HepG2 (cell line): ENCODE data around the gene PHRF1. TPM values are rescaled to one million over a fixed set of nuclear protein-coding genes. Genes with fewer than 3 reads are reported as not detected.

Source experiments
- ATAD3A ChIP-seq: sonication (generic); formaldehyde crosslinking; IDR thresholded peaks from 2 replicates; pipeline ENCODE4 v1.4.0; 2020; ENCODE audit warnings: missing genetic modification reagents
- EZH2 ChIP-seq: conservative IDR thresholded peaks from 2 replicates; pipeline ENCODE4 v1.6.1; 2012; ENCODE audit warnings: mild to moderate bottlenecking, low read depth, low read length, moderate library complexity
- GRHL1 ChIP-seq: sonication (generic); formaldehyde crosslinking; conservative IDR thresholded peaks from 2 replicates; pipeline ENCODE4 v1.8.0; 2022; ENCODE audit warnings: missing genetic modification reagents
- KDM1A ChIP-seq: IDR thresholded peaks from 2 replicates; pipeline ENCODE4 v1.6.1; 2016; ENCODE audit warnings: missing compliant biosample characterization
- MAFK ChIP-seq, 2 experiments: IDR thresholded peaks in 1 of 2; conservative IDR thresholded peaks in 1 of 2; 2 replicates each; pipeline ENCODE4 v1.6.1; 2011; ENCODE audit warnings: improper control_type of control experiment in 2 of 2, low read length in 2 of 2
- MYNN ChIP-seq: sonication (generic); formaldehyde crosslinking; IDR thresholded peaks from 2 replicates; pipeline ENCODE4 v1.4.0; 2020; ENCODE audit warnings: mild to moderate bottlenecking, low read depth, missing genetic modification reagents
- NPAS2 ChIP-seq: sonication (generic); formaldehyde crosslinking; IDR thresholded peaks from 2 replicates; pipeline ENCODE4 v1.8.0; 2022; ENCODE audit warnings: mild to moderate bottlenecking, missing genetic modification reagents, borderline replicate concordance
- SOX5 ChIP-seq: IDR thresholded peaks from 2 replicates; pipeline ENCODE4 v1.6.1; 2016; ENCODE audit warnings: borderline replicate concordance
- SP5 ChIP-seq: IDR thresholded peaks from 2 replicates; pipeline ENCODE4 v1.6.1; 2016; ENCODE audit warnings: low read depth, borderline replicate concordance
- TAF15 ChIP-seq: fragments of 200-400 bp; formaldehyde crosslinking; IDR thresholded peaks from one replicate; pipeline ENCODE4 v1.6.1; 2018; ENCODE audit warnings: mild to moderate bottlenecking, low read depth, low read length; ENCODE audit not compliant: poor library complexity, severe bottlenecking
- ZNF18 ChIP-seq: sonication (generic); formaldehyde crosslinking; IDR thresholded peaks from 2 replicates; pipeline ENCODE4 v1.8.0; 2022; ENCODE audit warnings: mild to moderate bottlenecking, missing genetic modification reagents; ENCODE audit not compliant: insufficient replicate concordance
- ZNF558 ChIP-seq: sonication (generic); formaldehyde crosslinking; IDR thresholded peaks from 2 replicates; pipeline ENCODE4 v1.9.0; 2022; ENCODE audit warnings: mild to moderate bottlenecking, missing genetic modification reagents, borderline replicate concordance
- ZNF589 ChIP-seq: sonication (generic); formaldehyde crosslinking; conservative IDR thresholded peaks from 2 replicates; pipeline ENCODE4 v1.8.0; 2022; ENCODE audit warnings: mild to moderate bottlenecking, moderate library complexity, missing genetic modification reagents
- ZNF607 ChIP-seq: sonication (generic); formaldehyde crosslinking; IDR thresholded peaks from 2 replicates; pipeline ENCODE4 v1.5.1; 2020; ENCODE audit warnings: missing genetic modification reagents, mild to moderate bottlenecking, borderline replicate concordance
- ZNF660 ChIP-seq: sonication (generic); formaldehyde crosslinking; IDR thresholded peaks from 2 replicates; pipeline ENCODE4 v1.5.1; 2020; ENCODE audit warnings: mild to moderate bottlenecking, low read depth, missing genetic modification reagents, borderline replicate concordance
- ZNF687 ChIP-seq: sonication (generic); formaldehyde crosslinking; IDR thresholded peaks from 2 replicates; pipeline ENCODE4 v1.5.1; 2020; ENCODE audit warnings: mild to moderate bottlenecking, missing genetic modification reagents, moderate library complexity
- polyA plus RNA-seq, 8 experiments: library from polyadenylated mRNA; depleted of rRNA in 3 of 8; stranded (reverse) in 7 of 8; unstranded in 1 of 8; fragments of >200 nt; fragmentation: Illumina TruSeq in 4 of 8; extraction: Trizol in 4 of 8; gene quantifications; 2 replicates each; pipeline versions ENCODE4 v1.2.1 to v1.2.3, GENCODE V29; 2011 to 2016; ENCODE audit warnings: low read depth in 4 of 8, missing spikeins in 1 of 8, mixed read lengths in 1 of 8; ENCODE audit not compliant: insufficient read depth in 1 of 8
- total RNA-seq, 5 experiments: library from RNA; depleted of rRNA; stranded (reverse); fragments of >200 nt; fragmentation: Illumina TruSeq; extraction: Trizol; gene quantifications; 2 replicates each; pipeline ENCODE4 v1.2.3, GENCODE V29; 2016; ENCODE audit warnings: low read depth in 1 of 5
- TF ChIP-seq, protein P1 (sequence below): sonication (generic); formaldehyde crosslinking; IDR thresholded peaks from 2 replicates; pipeline ENCODE4; 2020; ENCODE audit warnings: missing genetic modification reagents, mild to moderate bottlenecking, borderline replicate concordance
- TF ChIP-seq, protein P2 (sequence below), 2 experiments: fragments of 450-650 bp in 1 of 2; sonication (generic) in 1 of 2; formaldehyde crosslinking; IDR thresholded peaks; 2 replicates each; pipeline versions ENCODE4 v1.5.0 to v1.8.0; 2020 to 2022; ENCODE audit warnings: mild to moderate bottlenecking in 1 of 2, missing genetic modification reagents in 1 of 2

The PHRF1 gene
- total and polyA plus RNA-seq, 2 of the 13 experiments (the other 11 are each of a cell fraction or from before 2014, with no cell fraction given), result 8.2 to 16.7 TPM

- TF ChIP-seq ZNF18 (CRISPR knock-in tag), result no peak
- TF ChIP-seq ZNF687 (CRISPR knock-in tag), result peak; percentile 86
- TF ChIP-seq EZH2, result no peak
- no peak for TF ChIP-seq ZNF558 (CRISPR knock-in tag)
- TF ChIP-seq ATAD3A (CRISPR knock-in tag), result no peak
- TF ChIP-seq, protein P1, sequence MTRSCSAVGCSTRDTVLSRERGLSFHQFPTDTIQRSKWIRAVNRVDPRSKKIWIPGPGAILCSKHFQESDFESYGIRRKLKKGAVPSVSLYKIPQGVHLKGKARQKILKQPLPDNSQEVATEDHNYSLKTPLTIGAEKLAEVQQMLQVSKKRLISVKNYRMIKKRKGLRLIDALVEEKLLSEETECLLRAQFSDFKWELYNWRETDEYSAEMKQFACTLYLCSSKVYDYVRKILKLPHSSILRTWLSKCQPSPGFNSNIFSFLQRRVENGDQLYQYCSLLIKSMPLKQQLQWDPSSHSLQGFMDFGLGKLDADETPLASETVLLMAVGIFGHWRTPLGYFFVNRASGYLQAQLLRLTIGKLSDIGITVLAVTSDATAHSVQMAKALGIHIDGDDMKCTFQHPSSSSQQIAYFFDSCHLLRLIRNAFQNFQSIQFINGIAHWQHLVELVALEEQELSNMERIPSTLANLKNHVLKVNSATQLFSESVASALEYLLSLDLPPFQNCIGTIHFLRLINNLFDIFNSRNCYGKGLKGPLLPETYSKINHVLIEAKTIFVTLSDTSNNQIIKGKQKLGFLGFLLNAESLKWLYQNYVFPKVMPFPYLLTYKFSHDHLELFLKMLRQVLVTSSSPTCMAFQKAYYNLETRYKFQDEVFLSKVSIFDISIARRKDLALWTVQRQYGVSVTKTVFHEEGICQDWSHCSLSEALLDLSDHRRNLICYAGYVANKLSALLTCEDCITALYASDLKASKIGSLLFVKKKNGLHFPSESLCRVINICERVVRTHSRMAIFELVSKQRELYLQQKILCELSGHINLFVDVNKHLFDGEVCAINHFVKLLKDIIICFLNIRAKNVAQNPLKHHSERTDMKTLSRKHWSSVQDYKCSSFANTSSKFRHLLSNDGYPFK, result no peak
- no peak for TF ChIP-seq TAF15
- 0 out of 2 replicates have a peak, but pooled peaks have one; percentile 15 for TF ChIP-seq KDM1A
- TF ChIP-seq MAFK (conservative IDR thresholded peaks at IDR 0.05 in 1 of 2, IDR thresholded peaks at IDR 0.05 in 1 of 2; ENCODE audit: low read length in 2 of 2), result no peak
- 0 out of 2 replicates have a peak, but pooled peaks have one; percentile 26 for TF ChIP-seq ZNF607
- TF ChIP-seq SP5 (CRISPR knock-in tag), result peak; percentile 46; the same call in 1 of the 2 replicates
- TF ChIP-seq ZNF589, result no peak
- TF ChIP-seq ZNF660, result no peak
- TF ChIP-seq GRHL1 (CRISPR knock-in tag), result no peak
- TF ChIP-seq MYNN (CRISPR knock-in tag), result no peak
- TF ChIP-seq, protein P2, sequence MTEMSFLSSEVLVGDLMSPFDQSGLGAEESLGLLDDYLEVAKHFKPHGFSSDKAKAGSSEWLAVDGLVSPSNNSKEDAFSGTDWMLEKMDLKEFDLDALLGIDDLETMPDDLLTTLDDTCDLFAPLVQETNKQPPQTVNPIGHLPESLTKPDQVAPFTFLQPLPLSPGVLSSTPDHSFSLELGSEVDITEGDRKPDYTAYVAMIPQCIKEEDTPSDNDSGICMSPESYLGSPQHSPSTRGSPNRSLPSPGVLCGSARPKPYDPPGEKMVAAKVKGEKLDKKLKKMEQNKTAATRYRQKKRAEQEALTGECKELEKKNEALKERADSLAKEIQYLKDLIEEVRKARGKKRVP (CRISPR knock-in tag; IDR thresholded peaks at IDR 0.05), result peak in 1 of 2 experiments; percentile 97; a peak in 2 of 4 replicates
- peak; percentile 78 for TF ChIP-seq SOX5
- TF ChIP-seq NPAS2, result no peak
These were observed 11.7 kb downstream of the PHRF1 start (continued) for GRCh38 chr11:587978-588380.
